TTC549 (cell line): ENCODE data around the gene CCDC167.

Source experiments
- FAIRE-seq: peaks from 2 replicates; lab custom pipeline; 2012; peaks lifted over from hg19 to GRCh38; lab: Jason Lieb, UNC

Gene CCDC167

GRCh38 chr6:37528541-37528940 lies 28.8 kb upstream of the CCDC167 start:
- no peak for FAIRE-seq

GRCh38 chr6:37525460-37526357 lies 26.0 kb upstream of the CCDC167 start:
- FAIRE-seq = no peak

- FAIRE-seq = no peak
Observed at GRCh38 chr6:37524970-37525318, 25.3 kb upstream of the CCDC167 start.

- FAIRE-seq = no peak
Observed at GRCh38 chr6:37524025-37524969, 24.6 kb upstream of the CCDC167 start.

GRCh38 chr6:37523412-37523811 lies 23.7 kb upstream of the CCDC167 start:
- FAIRE-seq = no peak

- no peak for FAIRE-seq
Observed at GRCh38 chr6:37522836-37523235, 23.1 kb upstream of the CCDC167 start.

- no peak for FAIRE-seq
Observed at GRCh38 chr6:37521674-37522073, 22.0 kb upstream of the CCDC167 start.

GRCh38 chr6:37520926-37521325 lies 21.2 kb upstream of the CCDC167 start:
- no peak for FAIRE-seq

- no peak for FAIRE-seq
Observed at GRCh38 chr6:37519461-37519860, 19.8 kb upstream of the CCDC167 start.

GRCh38 chr6:37518116-37518515 lies 18.4 kb upstream of the CCDC167 start:
- no peak for FAIRE-seq

GRCh38 chr6:37517411-37517812 lies 17.7 kb upstream of the CCDC167 start:
- FAIRE-seq = no peak

GRCh38 chr6:37516920-37517405 lies 17.3 kb upstream of the CCDC167 start:
- no peak for FAIRE-seq

GRCh38 chr6:37516076-37516919 lies 16.6 kb upstream of the CCDC167 start:
- FAIRE-seq = no peak

GRCh38 chr6:37515712-37516075 lies 16.0 kb upstream of the CCDC167 start:
- FAIRE-seq = no peak

GRCh38 chr6:37514837-37515236 lies 15.1 kb upstream of the CCDC167 start:
- no peak for FAIRE-seq

GRCh38 chr6:37514321-37514771 lies 14.7 kb upstream of the CCDC167 start:
- no peak for FAIRE-seq

- FAIRE-seq = no peak
Observed at GRCh38 chr6:37513576-37513975, 13.9 kb upstream of the CCDC167 start.

- FAIRE-seq = no peak
Observed at GRCh38 chr6:37513155-37513554, 13.5 kb upstream of the CCDC167 start.

- FAIRE-seq = no peak
Observed at GRCh38 chr6:37512400-37513011, 12.8 kb upstream of the CCDC167 start.

GRCh38 chr6:37511910-37512399 lies 12.3 kb upstream of the CCDC167 start:
- no peak for FAIRE-seq

GRCh38 chr6:37511201-37511600 lies 11.5 kb upstream of the CCDC167 start:
- no peak for FAIRE-seq
